Keratinocyte (primary cell): ENCODE measurements around the gene FAM83D. TPM values are rescaled to one million over a fixed set of nuclear protein-coding genes. Genes with fewer than 3 reads are reported as not detected.
"Not testable (repeated sequence)": the region's sequence is repeated elsewhere in the genome, so short reads cannot be mapped to it uniquely, and the experiment has no call there.

Experiments
- DNase-seq: peaks from one replicate; pipeline ENCODE4 v3.0.0-alpha.2; 2011; ENCODE audit warnings: low read depth, missing footprints, low spot score
- FAIRE-seq: peaks from 2 replicates; lab custom pipeline; 2011; peaks lifted over from hg19 to GRCh38; lab: Jason Lieb, UNC
- H2AFZ ChIP-seq: 2 replicates; pipeline ENCODE4 v1.6.0; 2012; ENCODE audit warnings: low read length, control low read depth, inconsistent platforms; ENCODE audit not compliant: control insufficient read depth
- H3K27ac ChIP-seq: 2 replicates; pipeline ENCODE4 v1.5.1; 2011; ENCODE audit warnings: low read length; ENCODE audit not compliant: control insufficient read depth, insufficient read depth
- H3K27me3 ChIP-seq: 3 replicates; pipeline ENCODE4 v1.6.0; 2011; ENCODE audit warnings: low read length; ENCODE audit not compliant: control insufficient read depth, insufficient read depth; ENCODE audit errors: extremely low read depth
- H3K36me3 ChIP-seq, 2 experiments: 2 replicates in 1 of 2; 3 replicates in 1 of 2; pipeline ENCODE4 v1.5.1; 2011; ENCODE audit warnings: low read length in 2 of 2, mild to moderate bottlenecking in 1 of 2; ENCODE audit not compliant: control insufficient read depth in 2 of 2, insufficient read depth in 2 of 2; ENCODE audit errors: extremely low read depth in 1 of 2
- H3K4me1 ChIP-seq: 3 replicates; pipeline ENCODE4 v1.5.1; 2011; ENCODE audit warnings: low read length; ENCODE audit not compliant: control insufficient read depth, insufficient read depth; ENCODE audit errors: extremely low read depth
- H3K4me2 ChIP-seq: 3 replicates; pipeline ENCODE4 v1.6.0; 2011; ENCODE audit warnings: low read depth, low read length; ENCODE audit not compliant: control insufficient read depth, insufficient read depth; ENCODE audit errors: extremely low read depth
- H3K4me3 ChIP-seq, 3 experiments: fragments of 200-600 bp in 1 of 3; sonication (generic) in 1 of 3; 2 replicates in 2 of 3; 3 replicates in 1 of 3; pipeline ENCODE4 v1.5.1; 2011 to 2016; ENCODE audit warnings: low read length in 3 of 3, mild to moderate bottlenecking in 3 of 3, control low read depth in 2 of 3, inconsistent platforms in 1 of 3, low read depth in 1 of 3, mixed read lengths in 1 of 3, mixed run types in 1 of 3, moderate library complexity in 1 of 3; ENCODE audit not compliant: control insufficient read depth in 2 of 3, insufficient read depth in 2 of 3; ENCODE audit errors: extremely low read depth in 1 of 3
- H3K79me2 ChIP-seq: 2 replicates; pipeline ENCODE4 v1.6.0; 2012; ENCODE audit warnings: low read length; ENCODE audit not compliant: control insufficient read depth, insufficient read depth
- H3K9ac ChIP-seq: 3 replicates; pipeline ENCODE4 v1.6.0; 2011; ENCODE audit warnings: low read length; ENCODE audit not compliant: control insufficient read depth, insufficient read depth; ENCODE audit errors: extremely low read depth
- H3K9me1 ChIP-seq: 3 replicates; pipeline ENCODE4 v1.6.0; 2011; ENCODE audit warnings: low read length; ENCODE audit not compliant: control insufficient read depth, insufficient read depth; ENCODE audit errors: extremely low read depth
- H3K9me3 ChIP-seq: 2 replicates; pipeline ENCODE4 v1.5.1; 2012; ENCODE audit warnings: low read depth, low read length; ENCODE audit not compliant: control insufficient read depth
- H4K20me1 ChIP-seq: 3 replicates; pipeline ENCODE4 v1.6.0; 2011; ENCODE audit warnings: low read length; ENCODE audit not compliant: control insufficient read depth, insufficient read depth; ENCODE audit errors: extremely low read depth
- EZH2 ChIP-seq: IDR thresholded peaks from one replicate; pipeline ENCODE4 v1.6.1; 2012; ENCODE audit warnings: inconsistent platforms, mild to moderate bottlenecking, low read length, moderate library complexity
- dilution Hi-C: fragments of 300-500 bp; cut with MboI; formaldehyde crosslinking; loops from one replicate; pipeline ENCODE4 v1.7.0; 2020; ENCODE audit warnings: low sequenced_read_pairs; ENCODE audit not compliant: extremely low pct_ligation_motif_present
- polyA plus RNA-seq, 5 experiments: library from polyadenylated mRNA; depleted of rRNA in 3 of 5; stranded (reverse) in 3 of 5; stranded (forward) in 1 of 5; unstranded in 1 of 5; fragments of >200 nt; gene quantifications; 1 replicate in 1 of 5; 2 replicates in 3 of 5; 3 replicates in 1 of 5; pipeline versions ENCODE4 v1.2.1 to v1.2.3, GENCODE V29; 2011 to 2012; ENCODE audit warnings: missing spikeins in 2 of 5, low read depth in 1 of 5, low replicate concordance in 1 of 5
- TF ChIP-seq, protein P1 (sequence below), 3 experiments: IDR thresholded peaks in 1 of 3; conservative IDR thresholded peaks in 1 of 3; optimal IDR thresholded peaks in 1 of 3; 2 replicates in 2 of 3; 3 replicates in 1 of 3; pipeline versions ENCODE3 to v1.5.1; 2011; ENCODE audit warnings: low read length in 3 of 3, mild to moderate bottlenecking in 3 of 3, moderate library complexity in 2 of 3, control low read depth in 1 of 3, inconsistent platforms in 1 of 3; ENCODE audit not compliant: insufficient read depth in 2 of 3; ENCODE audit errors: extremely low read depth in 1 of 3

FAM83D gene
- polyA plus RNA-seq, 1 donor (not counting 4 experiments of a cell fraction or from before 2014, with no cell fraction given), result 32.1 TPM

- FAIRE-seq (no peak), DNase-seq (no peak)
- Histone ChIP-seq H3K9ac (no peak overlapping the region), H2AFZ (no peak overlapping the region), H3K9me1 (no peaks in the 10 kb centered on the region), H3K27me3 (no peaks in the 10 kb centered on the region), H3K36me3 (no peaks in the 10 kb centered on the region), H3K27ac (no peak overlapping the region), H3K79me2 (peaks cover 1% of the 10 kb centered on the region), H3K4me3 (no peak overlapping the region), H3K9me3 (no peaks in the 10 kb centered on the region), H3K4me1 (peaks cover 7% of the 10 kb centered on the region), H4K20me1 (no peaks in the 10 kb centered on the region), H3K4me2 (no peak overlapping the region)
- TF ChIP-seq EZH2, result no peak
- TF ChIP-seq, protein P1, sequence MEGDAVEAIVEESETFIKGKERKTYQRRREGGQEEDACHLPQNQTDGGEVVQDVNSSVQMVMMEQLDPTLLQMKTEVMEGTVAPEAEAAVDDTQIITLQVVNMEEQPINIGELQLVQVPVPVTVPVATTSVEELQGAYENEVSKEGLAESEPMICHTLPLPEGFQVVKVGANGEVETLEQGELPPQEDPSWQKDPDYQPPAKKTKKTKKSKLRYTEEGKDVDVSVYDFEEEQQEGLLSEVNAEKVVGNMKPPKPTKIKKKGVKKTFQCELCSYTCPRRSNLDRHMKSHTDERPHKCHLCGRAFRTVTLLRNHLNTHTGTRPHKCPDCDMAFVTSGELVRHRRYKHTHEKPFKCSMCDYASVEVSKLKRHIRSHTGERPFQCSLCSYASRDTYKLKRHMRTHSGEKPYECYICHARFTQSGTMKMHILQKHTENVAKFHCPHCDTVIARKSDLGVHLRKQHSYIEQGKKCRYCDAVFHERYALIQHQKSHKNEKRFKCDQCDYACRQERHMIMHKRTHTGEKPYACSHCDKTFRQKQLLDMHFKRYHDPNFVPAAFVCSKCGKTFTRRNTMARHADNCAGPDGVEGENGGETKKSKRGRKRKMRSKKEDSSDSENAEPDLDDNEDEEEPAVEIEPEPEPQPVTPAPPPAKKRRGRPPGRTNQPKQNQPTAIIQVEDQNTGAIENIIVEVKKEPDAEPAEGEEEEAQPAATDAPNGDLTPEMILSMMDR (optimal IDR thresholded peaks at IDR 0.05 in 1 of 3, IDR thresholded peaks at IDR 0.05 in 1 of 3, conservative IDR thresholded peaks at IDR 0.05 in 1 of 3; ENCODE audit: extremely low read depth in 1 of 3, insufficient read depth in 2 of 3, low read length in 3 of 3), result no peak
- dilution Hi-C loops, result no loop called here
Observed at GRCh38 chr20:38957235-38957876, 31.1 kb downstream of the FAM83D start.

DNA sequence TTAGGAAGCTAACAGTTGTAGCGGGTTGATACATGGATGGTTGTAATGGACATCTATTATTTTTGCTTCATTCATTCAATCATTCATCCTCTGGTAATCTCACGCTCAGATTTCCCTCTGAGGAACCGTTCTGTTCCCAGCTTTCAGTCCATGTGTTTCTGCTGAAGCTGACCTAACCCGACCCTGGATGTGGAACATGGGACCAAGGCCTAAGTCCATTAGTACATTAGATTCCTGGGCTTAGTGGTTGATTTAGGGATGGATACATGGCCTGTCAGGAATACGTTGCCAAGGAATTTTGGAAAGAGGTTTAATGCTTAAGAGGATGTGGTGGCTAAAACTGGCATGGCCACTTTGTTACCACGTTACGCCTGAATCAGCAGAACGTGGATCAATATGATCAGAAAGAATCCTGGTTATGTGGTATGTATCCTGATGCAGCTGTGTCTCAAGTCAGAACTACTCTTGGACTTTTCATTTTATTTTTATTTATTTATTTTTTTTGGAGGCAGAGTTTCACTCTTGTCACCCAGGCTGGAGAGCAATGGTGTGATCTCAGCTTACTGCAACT, 31.8 kb downstream of the FAM83D start:
- no peak overlapping the region for H3K4me2 ChIP-seq
- peaks cover 9% of the 10 kb centered on the region for H3K4me1 ChIP-seq
- no peaks in the 10 kb centered on the region for H3K27me3 ChIP-seq
- H3K9ac ChIP-seq, result no peak overlapping the region
- H4K20me1 ChIP-seq, result no peaks in the 10 kb centered on the region
- peaks cover 8% of the 10 kb centered on the region for H3K79me2 ChIP-seq
- H3K4me3 ChIP-seq, result no peak overlapping the region
- no peak for TF ChIP-seq EZH2
- TF ChIP-seq, protein P1 (optimal IDR thresholded peaks at IDR 0.05 in 1 of 3, IDR thresholded peaks at IDR 0.05 in 1 of 3, conservative IDR thresholded peaks at IDR 0.05 in 1 of 3; ENCODE audit: extremely low read depth in 1 of 3, insufficient read depth in 2 of 3, low read length in 3 of 3), result no peak
- H3K36me3 ChIP-seq, result no peaks in the 10 kb centered on the region
- no peaks in the 10 kb centered on the region for H3K9me1 ChIP-seq
- FAIRE-seq (no peak), DNase-seq (no peak)
- no peaks in the 10 kb centered on the region for H3K9me3 ChIP-seq
- no peak overlapping the region for H2AFZ ChIP-seq
- no peak overlapping the region for H3K27ac ChIP-seq
- dilution Hi-C loops, result no loop called here

DNA sequence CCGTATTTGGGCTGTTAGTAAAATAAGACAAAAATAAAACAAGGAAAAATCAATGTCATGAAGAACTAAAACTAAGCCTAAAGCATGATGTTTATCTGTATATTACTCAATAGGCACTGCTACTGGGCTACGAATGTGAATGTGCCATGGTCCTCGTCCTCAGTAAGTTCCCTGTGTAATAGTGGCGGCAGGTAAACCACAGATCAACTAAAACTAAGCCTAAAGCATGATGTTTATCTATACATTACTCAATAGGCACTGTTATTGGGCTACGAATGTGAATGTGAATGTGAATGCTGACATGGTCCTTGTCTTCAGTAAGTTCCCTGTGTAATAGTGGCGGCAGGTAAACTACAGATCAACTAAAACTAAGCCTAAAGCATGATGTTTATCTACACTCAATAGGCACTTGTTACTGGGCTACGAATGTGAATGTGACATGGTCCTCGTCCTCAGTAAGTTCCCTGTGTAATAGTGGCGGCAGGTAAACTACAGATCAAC, 34.0 kb downstream of the FAM83D start:
- H3K27me3 ChIP-seq, H3K9me3 ChIP-seq, H3K4me2 ChIP-seq, H3K36me3 ChIP-seq, H3K4me3 ChIP-seq, H4K20me1 ChIP-seq, FAIRE-seq, DNase-seq, H3K9ac ChIP-seq, dilution Hi-C loops, H2AFZ ChIP-seq, H3K9me1 ChIP-seq, H3K27ac ChIP-seq: not testable (repeated sequence)
- Histone ChIP-seq H3K4me1 (peaks cover 17% of the 10 kb centered on the region), H3K79me2 (peaks cover 29% of the 10 kb centered on the region)
